Liver (tissue), 3 donors: ENCODE data around the gene ITGBL1.

Experiments used
- CTCF ChIP-seq: fragments of 150-350 bp; IDR thresholded peaks from 2 replicates; pipeline ENCODE4 v1.5.1; 2017; ENCODE audit warnings: improper control_type of control experiment, low read depth, low read length; ENCODE audit not compliant: missing input control
- EGR1 ChIP-seq, 2 donors: IDR thresholded peaks; 2 replicates each; pipeline ENCODE4 v1.6.1; 2016 to 2018; ENCODE audit warnings: antibody characterized with exemption in 2 of 2, low read depth in 2 of 2
- FOXA1 ChIP-seq: IDR thresholded peaks from 2 replicates; pipeline ENCODE4 v1.6.1; 2016; ENCODE audit warnings: antibody characterized with exemption
- GABPA ChIP-seq, 2 donors: IDR thresholded peaks in 1 of 2; conservative IDR thresholded peaks in 1 of 2; 2 replicates each; pipeline ENCODE4 v1.6.1; 2016; ENCODE audit warnings: antibody characterized with exemption in 2 of 2, mild to moderate bottlenecking in 1 of 2, moderate library complexity in 1 of 2
- HNF4A ChIP-seq, 2 donors: conservative IDR thresholded peaks; 2 replicates each; pipeline ENCODE4 v1.6.1; 2016; ENCODE audit warnings: antibody characterized with exemption in 2 of 2, mild to moderate bottlenecking in 2 of 2
- JUND ChIP-seq, 2 donors: IDR thresholded peaks; 2 replicates each; pipeline ENCODE4 v1.6.1; 2016; ENCODE audit warnings: antibody characterized with exemption in 2 of 2
- RAD21 ChIP-seq, 2 donors: IDR thresholded peaks; 2 replicates each; pipeline ENCODE4 v1.6.1; 2016; ENCODE audit warnings: antibody characterized with exemption in 2 of 2, mild to moderate bottlenecking in 2 of 2
- REST ChIP-seq: IDR thresholded peaks from 2 replicates; pipeline ENCODE4 v1.6.1; 2016; ENCODE audit warnings: antibody characterized with exemption, mild to moderate bottlenecking
- SP1 ChIP-seq: IDR thresholded peaks from 2 replicates; pipeline ENCODE4 v1.6.1; 2018; ENCODE audit warnings: antibody characterized with exemption, mild to moderate bottlenecking
- TAF1 ChIP-seq: conservative IDR thresholded peaks from 2 replicates; pipeline ENCODE4 v1.6.1; 2016; ENCODE audit warnings: antibody characterized with exemption, mild to moderate bottlenecking
- YY1 ChIP-seq: IDR thresholded peaks from 2 replicates; pipeline ENCODE4 v1.6.1; 2016; ENCODE audit warnings: antibody characterized with exemption, mild to moderate bottlenecking
- ZBTB33 ChIP-seq: IDR thresholded peaks from 2 replicates; pipeline ENCODE4 v1.6.1; 2016; ENCODE audit warnings: antibody characterized with exemption
- TF ChIP-seq, protein P1 (sequence below): IDR thresholded peaks from 2 replicates; pipeline ENCODE4 v1.6.1; 2016; ENCODE audit warnings: antibody characterized with exemption
- TF ChIP-seq, protein P2 (sequence below): IDR thresholded peaks from 2 replicates; pipeline ENCODE4 v1.6.1; 2016; ENCODE audit warnings: antibody characterized with exemption
- donor health status: healthy.
- donor health status: healthy.

DNA sequence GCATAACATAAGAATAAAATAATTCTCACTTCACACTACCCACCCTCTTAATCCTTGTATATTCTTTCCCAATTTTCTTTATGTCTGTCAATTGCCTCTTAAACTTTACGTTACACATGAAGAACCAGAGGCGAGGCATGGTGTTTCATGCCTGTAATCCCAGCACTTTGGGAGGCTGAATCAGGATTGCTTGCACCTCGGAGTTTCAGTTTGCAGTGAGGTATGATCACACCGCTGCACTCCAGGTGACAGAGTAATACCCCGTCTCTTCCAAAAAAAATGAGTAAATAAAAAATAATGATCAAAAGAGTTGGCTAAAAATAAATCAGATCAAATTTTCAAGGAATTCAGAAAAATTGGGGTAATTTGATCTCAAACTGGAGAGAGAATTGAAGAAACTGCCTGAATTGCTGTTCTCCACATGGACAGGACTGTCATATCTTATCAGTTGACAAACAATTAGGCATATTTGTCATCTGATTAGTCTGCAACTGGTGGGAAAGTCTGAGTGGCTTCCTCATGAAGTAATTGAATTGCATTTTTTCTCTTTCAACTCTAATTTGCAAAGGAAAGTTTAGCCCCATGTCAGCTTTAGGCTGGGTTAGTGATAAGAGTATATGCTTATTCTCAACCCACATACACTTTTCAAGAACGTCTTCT lies 302.9 kb downstream of the ITGBL1 start:
- TF ChIP-seq CTCF (no peak), EGR1 (IDR thresholded peaks at IDR 0.05; ENCODE audit: low read depth in 2 of 2) (peak in 1 of 2 donors; percentile 56), TAF1 (no peak), SP1 (no peak), RAD21 (IDR thresholded peaks at IDR 0.05) (peak; percentile 32 to 39), JUND (IDR thresholded peaks at IDR 0.05) (peak in 1 of 2 donors; percentile 88), REST (peak; percentile 61), YY1 (peak; percentile 78), HNF4A (conservative IDR thresholded peaks at IDR 0.05) (peak in 1 of 2 donors; percentile 33), ZBTB33 (no peak), GABPA (IDR thresholded peaks at IDR 0.05 in 1 of 2, conservative IDR thresholded peaks at IDR 0.05 in 1 of 2) (no peak), FOXA1 (no peak)
- TF ChIP-seq, protein P1, sequence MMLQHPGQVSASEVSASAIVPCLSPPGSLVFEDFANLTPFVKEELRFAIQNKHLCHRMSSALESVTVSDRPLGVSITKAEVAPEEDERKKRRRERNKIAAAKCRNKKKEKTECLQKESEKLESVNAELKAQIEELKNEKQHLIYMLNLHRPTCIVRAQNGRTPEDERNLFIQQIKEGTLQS = no peak
- TF ChIP-seq, protein P2, sequence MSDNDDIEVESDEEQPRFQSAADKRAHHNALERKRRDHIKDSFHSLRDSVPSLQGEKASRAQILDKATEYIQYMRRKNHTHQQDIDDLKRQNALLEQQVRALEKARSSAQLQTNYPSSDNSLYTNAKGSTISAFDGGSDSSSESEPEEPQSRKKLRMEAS = peak; percentile 40
